ENCODE results near the gene C1orf21.

C1orf21 gene

DNA sequence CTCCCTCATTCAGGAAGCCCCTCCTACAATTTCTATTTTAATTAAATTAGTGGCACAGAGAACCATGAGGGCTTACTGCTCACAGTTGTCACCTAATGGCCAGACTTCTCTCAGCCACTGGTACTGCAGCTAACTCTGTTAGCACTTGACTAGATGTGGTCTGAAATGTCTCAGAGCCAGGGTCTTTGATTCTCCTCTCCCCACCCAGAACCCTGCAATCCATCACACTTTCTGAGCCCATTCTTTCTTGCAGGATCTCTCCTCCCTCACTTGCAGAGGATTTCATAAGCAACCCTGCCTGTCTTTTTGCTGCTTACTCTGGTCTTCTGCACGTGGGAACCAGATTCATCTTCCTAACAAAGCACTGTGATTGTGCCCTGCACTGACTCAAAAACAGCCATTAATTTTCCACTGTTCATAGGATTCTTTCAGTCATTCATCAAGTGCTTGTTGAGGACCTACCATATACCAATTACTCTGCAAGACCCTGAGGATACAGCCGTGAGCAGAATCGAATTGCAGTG, 259.4 kb downstream of the C1orf21 start:
- no peak for DNase-seq (ENCODE audit: extremely low read depth in 1 of 2, low read depth in 1 of 2)

DNA sequence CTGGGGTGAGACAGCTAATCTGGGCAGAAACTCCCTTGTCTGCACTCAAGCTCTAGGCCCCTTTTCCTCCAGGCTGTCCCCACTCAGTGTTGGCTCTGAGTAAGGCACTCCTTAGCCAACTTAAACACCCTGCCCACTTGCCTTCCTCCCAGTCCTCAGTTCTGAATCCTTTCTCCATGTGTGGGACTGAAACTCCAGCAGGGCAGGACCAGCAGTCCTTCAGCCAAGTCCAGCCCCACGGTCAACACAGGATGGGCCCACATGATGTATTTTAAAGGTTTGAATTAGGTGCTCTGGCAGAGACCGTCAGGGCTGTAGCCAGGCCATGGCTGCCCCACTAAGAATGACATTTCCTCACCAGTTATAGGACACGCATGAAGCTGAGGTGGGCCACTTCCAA, 260.0 kb downstream of the C1orf21 start:
- DNase-seq (ENCODE audit: extremely low read depth in 1 of 2, low read depth in 1 of 2) = no peak

DNA sequence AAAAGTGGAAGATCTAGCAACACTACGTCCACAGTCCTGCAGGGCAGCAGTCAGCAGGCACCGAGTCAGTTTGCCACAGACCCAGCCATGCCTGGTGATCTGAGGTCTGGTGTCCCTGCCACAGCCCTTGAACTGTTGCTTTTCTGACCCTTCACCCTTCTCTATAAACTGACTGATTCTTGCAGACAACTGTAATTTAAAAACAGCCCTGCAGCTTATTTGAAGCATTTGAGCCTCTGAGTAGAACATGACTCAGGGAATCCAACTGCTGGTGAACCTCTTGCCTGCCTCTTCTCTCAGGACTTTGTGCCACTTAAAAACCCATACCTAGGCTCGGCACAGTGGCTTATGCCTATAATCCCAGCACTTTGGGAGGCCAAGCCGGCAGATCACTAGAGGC, 260.6 kb downstream of the C1orf21 start:
- no peak for DNase-seq (ENCODE audit: extremely low read depth in 1 of 2, low read depth in 1 of 2)

DNA sequence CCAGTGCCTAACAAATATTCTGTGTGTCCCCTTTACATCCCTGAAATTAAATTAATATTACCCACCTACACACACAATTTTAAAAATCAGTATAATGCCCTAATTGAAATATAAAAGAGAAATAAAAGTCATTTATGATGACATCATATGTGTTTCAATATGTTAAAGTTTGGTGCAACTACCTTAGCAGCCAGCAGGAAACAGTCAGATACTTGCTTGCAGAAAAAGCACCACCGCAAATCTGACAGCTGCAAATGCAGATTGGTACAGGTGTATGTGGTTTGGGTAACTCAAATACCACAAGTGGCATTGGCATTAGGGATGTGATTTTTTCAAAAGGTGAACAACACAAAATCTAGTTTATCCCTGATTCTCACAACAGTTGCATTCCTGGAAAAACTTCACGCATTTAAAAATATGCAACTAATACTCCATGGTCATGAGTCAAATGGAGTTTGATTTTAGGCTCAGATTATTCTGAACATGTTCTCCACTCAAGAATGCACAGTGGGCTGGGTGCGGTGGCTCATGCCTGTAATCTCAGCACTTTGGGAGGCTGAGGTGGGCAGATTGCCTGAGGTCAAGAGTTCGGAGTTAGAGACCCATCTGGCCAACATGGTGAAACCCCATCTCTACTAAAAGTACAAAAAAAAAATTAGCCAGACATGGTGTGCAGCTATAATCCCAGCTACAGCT, 261.5 kb downstream of the C1orf21 start:
- DNase-seq (ENCODE audit: extremely low read depth in 1 of 2, low read depth in 1 of 2) = no peak

DNA sequence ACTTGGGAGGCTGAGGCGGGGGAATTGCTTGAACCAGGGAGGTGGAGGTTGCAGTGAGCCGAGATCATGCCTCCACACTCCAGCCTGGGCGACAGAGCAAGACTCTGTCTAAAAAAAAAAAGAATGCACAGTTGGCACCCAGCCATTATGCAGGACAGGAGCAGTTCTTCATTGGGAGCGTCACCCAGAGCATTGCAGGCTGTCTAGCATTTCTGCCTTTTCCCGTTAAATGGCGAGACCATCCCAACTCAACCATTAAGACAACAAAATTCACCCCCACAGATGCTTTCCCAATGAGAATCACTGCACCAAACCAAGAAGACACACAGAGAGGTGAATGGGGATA, 262.0 kb downstream of the C1orf21 start:
- no peak for DNase-seq (ENCODE audit: extremely low read depth in 1 of 2, low read depth in 1 of 2)

DNA sequence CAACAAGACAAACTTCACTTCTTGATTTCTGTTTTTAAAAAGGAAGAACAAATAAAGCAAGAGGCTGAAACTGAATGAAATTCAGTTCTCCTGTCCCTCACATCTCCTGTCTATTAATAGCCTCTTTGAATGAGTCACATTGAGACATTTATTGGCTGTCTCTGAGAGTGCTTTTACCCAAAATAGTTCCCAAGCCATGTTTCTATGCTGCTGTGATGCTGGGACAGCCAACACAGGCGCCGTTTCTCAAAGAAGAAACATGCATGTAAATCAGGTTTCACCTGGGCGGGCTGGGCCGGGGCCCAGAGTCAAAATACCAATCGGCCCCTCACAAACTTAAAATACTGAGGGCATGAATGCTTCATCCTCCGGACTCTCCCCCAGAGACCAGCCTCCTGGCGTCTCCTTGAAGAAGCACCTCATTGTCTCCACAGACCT, 262.6 kb downstream of the C1orf21 start:
- DNase-seq (ENCODE audit: extremely low read depth in 1 of 2, low read depth in 1 of 2) = no peak

DNA sequence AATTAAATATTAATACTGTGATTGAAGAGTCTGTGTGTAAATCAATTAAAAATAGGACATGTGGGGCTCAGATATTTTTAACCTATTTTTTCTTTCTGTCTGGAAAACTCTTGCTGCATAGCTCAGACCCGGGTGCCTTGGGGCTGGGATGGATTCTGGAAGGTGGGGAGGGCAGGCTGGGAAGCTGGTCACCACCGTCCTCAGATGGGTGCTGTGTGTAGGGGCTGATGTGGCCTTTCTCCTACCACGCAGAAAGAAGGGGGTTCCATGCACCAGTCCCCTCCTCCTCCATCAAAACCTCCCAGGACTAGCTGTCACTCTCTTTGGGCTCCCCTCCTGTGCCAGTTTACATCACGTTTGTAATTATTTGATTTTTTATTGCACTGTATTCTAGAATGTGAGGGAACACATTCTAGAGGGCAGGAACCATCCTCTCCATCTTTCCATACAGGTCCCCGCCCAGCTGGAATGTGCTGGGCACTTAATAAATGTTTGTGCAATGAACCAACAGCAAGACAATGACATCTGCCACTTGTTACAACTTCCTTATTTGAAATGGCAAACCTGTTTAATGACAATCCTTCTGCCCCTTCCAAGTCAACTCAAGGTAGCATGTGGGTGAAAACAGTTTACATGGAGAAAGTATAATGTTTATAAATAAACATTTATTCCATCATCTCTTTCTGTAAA, 263.5 kb downstream of the C1orf21 start:
- DNase-seq (ENCODE audit: extremely low read depth in 1 of 2, low read depth in 1 of 2) = no peak

DNA sequence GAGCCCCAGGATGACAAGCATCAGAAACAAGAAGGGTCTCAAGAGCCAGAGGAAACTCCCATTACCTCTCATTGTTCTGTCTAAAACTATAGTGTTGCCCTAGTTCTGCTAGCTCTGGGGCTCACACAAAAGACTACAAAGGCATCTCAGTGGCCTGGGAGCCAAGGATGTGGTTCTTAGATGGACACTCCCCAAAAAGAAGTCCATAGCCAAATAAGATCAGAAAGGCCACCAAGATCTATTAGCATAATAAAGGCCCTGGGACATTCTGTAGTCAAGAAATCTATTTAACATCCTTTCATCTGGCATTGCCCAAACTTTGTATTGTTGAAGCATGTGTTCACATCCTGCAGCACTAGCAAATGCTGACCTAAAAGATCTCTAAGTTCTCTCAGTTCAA, 268.4 kb downstream of the C1orf21 start:
- no peak for DNase-seq (ENCODE audit: extremely low read depth in 1 of 2, low read depth in 1 of 2)

DNA sequence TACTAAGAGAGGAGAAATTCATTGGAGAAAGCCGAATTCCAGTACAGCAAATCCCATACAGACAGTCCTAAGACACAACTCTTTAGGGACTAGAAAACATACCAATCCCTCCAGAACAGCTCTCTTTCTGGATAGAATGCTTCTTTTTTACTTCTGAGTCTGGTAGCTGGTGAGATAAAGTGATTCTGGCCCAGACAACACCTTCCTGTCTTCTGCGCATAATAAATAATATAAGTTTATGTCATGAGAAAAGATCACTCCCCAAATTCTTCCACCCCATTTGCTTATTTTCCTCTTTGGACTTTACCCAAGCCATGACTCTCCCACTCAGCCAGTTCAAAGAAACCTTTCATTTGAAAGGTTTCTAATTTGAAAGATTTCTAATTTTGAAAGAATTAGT, 269.4 kb downstream of the C1orf21 start:
- no peak for DNase-seq (ENCODE audit: extremely low read depth in 1 of 2, low read depth in 1 of 2)

DNA sequence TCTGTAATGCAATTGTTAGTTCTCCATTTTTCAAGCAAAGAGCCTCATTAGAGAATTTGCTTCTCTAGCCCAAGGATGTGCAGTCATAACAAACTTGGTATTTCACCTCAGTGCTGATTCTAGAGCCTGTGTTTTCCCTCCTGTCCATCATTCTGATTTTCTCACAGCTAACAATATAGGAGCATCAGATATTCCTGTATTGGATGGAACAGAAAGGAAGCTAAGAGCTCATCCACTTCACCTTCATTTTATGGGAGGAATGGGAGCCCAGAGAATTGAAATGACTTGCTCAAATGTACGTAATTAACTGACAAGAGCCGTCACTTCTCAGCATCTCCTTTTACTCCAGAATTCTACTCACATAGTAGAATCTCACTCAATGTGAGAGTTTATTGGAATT, 271.2 kb downstream of the C1orf21 start:
- no peak for DNase-seq (ENCODE audit: extremely low read depth in 1 of 2, low read depth in 1 of 2)

DNA sequence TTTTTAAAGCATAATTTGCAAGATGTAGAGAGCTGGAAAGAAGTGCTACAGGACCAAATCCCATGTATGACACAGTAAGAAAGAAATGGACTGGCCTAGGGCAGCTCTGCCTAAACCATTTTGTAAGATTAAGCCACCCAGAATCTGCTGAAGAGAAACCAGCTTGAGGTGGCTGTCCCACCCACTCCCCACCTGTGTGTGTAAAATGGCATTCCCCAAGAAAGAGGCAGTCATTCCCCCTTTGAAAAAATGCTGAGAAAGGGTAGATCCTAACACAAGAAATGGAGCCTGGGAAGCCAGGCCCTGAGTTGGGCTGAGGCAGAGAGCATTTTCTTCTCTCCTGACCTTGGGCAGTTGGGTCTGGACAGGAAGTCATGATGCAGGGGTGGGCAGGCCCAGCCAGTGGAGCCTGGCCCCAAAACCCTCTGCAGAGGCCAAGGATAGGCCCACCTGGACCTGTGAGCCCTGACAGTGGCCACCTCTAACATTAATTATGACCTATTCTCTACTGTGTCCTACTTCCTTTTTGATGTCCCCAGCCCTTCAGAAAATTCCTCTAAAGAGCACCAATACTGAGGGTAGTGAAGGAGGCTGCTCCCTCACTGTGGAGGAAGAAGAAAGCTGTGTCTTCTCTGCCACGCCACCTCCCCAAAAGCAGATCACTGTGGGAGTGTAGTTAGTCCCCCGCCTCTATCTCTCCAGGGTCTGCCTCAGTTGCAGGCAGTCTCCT, 273.8 kb downstream of the C1orf21 start:
- no peak for DNase-seq (ENCODE audit: extremely low read depth in 1 of 2, low read depth in 1 of 2)

DNA sequence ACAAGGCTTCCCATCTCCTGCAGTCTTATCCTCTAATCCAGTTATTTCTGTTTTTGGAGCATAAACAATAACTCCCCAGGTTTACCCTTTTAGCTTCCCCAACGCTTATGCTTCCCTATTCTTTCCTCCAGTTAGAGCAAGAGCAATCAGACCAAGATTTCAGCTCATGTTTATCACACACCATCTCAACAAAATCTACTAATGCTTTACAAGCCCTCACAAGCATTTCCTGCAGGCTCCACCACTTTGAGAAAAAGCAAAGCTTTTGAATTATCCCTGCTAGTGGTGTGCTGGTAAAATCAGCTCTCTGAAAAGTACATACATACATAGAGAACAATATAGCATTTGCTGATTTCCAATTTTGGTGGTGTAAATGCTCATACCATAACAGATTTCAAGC, 275.0 kb downstream of the C1orf21 start:
- DNase-seq (ENCODE audit: extremely low read depth in 1 of 2, low read depth in 1 of 2) = no peak

DNA sequence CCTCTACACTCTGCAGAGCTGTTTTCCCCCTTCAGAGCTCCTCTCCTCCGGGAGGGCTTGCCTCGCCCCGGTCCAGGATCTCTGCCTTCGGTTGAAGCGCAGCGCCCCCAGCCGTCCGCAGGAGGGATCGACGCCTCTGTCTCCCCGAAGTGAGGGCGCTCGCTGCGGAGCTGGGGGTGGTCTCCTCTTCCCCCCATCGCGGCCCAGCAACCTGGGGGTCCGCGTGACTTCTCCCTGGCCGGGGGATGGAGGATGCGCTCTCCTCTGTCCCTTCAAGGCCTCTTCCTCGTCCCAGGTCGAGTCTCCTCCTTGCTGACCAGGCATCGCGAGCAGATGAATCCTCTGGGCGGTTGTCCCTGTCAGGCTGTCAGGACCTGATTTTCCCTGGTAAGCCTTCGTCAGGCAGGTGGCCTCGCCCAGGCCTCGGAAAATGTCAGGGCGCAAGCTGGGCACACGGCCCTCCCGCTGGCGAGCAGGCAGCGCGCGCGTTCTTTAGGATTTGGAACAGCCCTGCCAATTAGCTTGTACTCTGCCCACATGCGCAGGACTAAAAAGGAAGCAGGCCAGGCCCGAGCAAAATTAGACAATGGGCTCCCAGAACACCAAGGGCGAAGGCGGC, 277.3 kb downstream of the C1orf21 start:
- peak in 1 of 2 donors; percentile 9 for DNase-seq (ENCODE audit: extremely low read depth in 1 of 2, low read depth in 1 of 2)

DNA sequence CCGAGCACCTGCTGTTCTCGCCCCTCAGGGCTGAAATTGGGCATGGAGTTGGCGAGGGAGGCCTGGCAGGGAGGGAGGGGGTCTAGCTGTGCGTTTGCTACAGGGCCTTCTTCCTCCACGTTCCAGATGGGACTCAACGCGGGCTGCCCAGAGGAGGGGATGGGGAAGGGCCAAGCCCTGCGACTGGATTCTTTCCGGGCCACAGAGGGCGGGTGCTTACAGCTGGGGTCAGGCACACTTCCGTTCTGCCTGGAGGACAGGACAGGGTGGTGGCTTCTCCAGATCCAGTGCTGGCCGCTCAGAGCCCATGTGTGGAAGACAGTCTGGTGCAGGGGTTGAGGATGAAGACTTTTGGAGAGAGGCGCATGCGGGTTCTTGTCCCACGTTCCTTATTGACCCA, 277.8 kb downstream of the C1orf21 start:
- no peak for DNase-seq (ENCODE audit: extremely low read depth in 1 of 2, low read depth in 1 of 2)

DNA sequence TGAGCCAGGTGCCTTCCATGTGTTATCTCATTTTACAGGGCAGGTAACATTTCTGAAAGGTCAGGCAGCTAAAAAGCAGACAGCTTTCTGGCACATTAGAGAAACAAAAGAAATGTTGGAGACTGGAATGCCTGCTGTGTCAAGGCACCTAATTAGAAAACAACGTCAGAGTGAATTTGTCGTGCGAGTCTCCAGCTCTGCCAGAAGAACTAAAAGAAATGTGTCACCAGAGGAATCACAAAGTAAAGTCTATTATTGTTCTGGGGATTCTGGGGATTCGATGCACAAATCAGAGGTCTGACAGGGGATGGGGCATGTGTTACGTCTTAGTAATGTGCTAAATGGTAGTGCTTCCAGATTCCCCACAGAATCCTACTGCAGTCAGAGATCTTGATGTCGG, 278.5 kb downstream of the C1orf21 start:
- no peak for DNase-seq (ENCODE audit: extremely low read depth in 1 of 2, low read depth in 1 of 2)

DNA sequence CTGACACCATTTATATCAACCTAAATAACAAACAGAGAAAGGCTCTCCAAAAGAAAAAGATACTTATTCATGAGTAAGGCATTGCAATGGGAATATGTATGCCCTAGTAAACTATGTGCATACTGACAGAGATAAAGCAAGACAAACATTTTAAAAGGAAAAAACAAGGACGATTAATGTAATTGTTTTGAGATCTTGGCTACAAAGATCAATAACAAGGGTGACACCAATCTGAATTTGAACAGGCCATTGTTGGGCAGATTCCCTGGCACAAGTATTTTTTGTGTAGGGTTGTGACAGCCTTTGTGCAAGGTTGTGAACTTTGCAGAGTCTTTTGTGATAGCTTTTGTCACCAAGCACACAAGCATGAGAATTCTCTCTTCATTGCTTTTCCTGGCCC, 282.6 kb downstream of the C1orf21 start:
- no peak for DNase-seq (ENCODE audit: extremely low read depth in 1 of 2, low read depth in 1 of 2)

DNA sequence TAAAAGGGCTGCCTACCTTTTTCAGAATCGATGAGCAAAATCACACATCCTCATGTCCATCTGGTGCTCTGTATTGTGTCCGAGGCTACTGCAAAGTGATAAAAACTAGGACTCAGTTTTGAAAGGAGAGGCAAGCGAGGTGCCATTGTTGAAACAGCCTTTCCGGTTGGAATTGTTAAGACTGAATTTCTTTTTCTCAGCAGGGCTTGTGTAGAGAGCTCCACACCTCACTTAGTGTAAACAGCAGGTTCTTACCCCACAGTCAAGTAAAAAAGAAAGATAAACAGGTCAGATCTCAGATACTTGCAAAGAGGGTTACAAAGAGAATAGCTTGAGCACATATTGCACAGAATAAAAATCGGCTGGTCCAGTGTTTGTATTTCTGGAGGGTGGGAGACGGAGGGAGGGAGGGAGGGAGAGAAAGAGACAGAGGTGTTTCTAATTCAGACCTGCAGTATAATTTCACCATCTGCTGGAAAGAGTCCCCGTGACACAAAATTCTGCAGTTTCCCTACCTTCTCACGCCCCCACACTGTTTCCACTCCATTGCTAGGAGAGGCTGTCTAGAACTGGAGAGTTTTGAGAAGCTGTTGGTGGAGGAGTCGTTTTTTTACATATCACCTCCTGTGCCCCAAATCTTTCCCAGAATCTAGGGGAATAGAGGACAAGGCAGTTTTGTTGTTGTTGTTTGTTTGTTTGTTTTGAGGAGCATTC, 285.3 kb downstream of the C1orf21 start:
- DNase-seq (ENCODE audit: extremely low read depth in 1 of 2, low read depth in 1 of 2) = no peak

DNA sequence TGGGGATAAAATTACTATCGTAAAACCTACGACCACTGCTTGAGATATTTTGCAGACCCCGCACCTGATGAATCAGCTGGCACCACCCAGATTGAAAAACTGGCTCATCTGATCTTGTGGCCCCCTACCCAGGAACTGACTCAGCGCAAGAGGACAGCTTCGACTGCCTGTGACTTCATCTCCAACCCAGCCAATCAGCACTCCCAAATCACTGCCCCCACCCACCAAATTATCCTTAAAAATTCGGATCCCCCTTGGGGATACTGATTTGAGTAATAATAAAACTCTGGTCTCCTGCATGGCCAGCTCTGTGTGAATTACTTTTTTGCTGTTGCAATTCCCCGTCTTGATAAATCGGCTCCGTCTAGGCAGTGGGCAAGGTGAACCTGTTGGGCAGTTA, 286.5 kb downstream of the C1orf21 start:
- DNase-seq (ENCODE audit: extremely low read depth in 1 of 2, low read depth in 1 of 2) = no peak

DNA sequence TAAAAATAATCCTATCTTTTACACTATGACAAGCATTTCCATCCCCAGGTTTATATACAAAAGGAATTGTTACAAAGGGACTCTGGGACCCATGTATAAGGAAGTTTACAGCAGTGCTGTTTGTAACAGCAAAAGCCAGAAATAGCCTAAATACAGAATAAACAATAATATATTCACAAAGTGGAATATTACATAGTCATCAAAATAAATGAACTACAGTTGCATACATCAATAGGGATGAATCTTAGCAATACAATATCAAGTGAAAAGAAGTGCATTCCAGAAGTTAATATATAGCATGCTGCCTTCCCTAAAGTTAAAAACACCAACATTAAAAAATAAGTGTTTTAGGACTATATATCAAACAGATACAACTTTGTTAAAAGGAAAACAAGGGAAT, 290.5 kb downstream of the C1orf21 start:
- no peak for DNase-seq (ENCODE audit: extremely low read depth in 1 of 2, low read depth in 1 of 2)
